HepG2 (cell line): ENCODE data around the gene MECR.

Experiments used
- ATF2 ChIP-seq: sonication (generic); formaldehyde crosslinking; IDR thresholded peaks from 2 replicates; pipeline ENCODE4 v1.4.0; 2020; ENCODE audit warnings: missing genetic modification reagents
- CC2D1A ChIP-seq: sonication (generic); formaldehyde crosslinking; IDR thresholded peaks from 2 replicates; pipeline ENCODE4 v1.8.1; 2023; ENCODE audit warnings: mild to moderate bottlenecking, missing genetic modification reagents
- CTCF ChIP-seq: sonication (generic); formaldehyde crosslinking; IDR thresholded peaks from 2 replicates; pipeline ENCODE4 v1.5.0; 2020; ENCODE audit warnings: mild to moderate bottlenecking, missing genetic modification reagents, moderate library complexity
- ELF4 ChIP-seq: sonication (generic); formaldehyde crosslinking; IDR thresholded peaks from 2 replicates; pipeline ENCODE4 v1.5.0; 2020; ENCODE audit warnings: missing genetic modification reagents, mild to moderate bottlenecking, moderate library complexity, borderline replicate concordance
- HBP1 ChIP-seq: IDR thresholded peaks from 2 replicates; pipeline ENCODE4 v1.6.1; 2016; ENCODE audit warnings: low read depth, control low read depth
- RELA ChIP-seq: sonication (generic); formaldehyde crosslinking; IDR thresholded peaks from 2 replicates; pipeline ENCODE4 v1.4.0; 2020; ENCODE audit warnings: missing genetic modification reagents
- TFAP4 ChIP-seq: sonication (generic); IDR thresholded peaks from 2 replicates; pipeline ENCODE4 v1.6.1; 2016; ENCODE audit warnings: low read depth, borderline replicate concordance
- ZNF30 ChIP-seq: sonication (generic); formaldehyde crosslinking; IDR thresholded peaks from 2 replicates; pipeline ENCODE4 v1.5.0; 2020; ENCODE audit warnings: mild to moderate bottlenecking, missing genetic modification reagents

GRCh38 chr1:29211086-29212030 is 19.4 kb downstream of the MECR start:
- TF ChIP-seq ATF2 (CRISPR knock-in tag): no peak
- TF ChIP-seq CC2D1A (CRISPR knock-in tag): no peak
- no peak for TF ChIP-seq CTCF
- no peak for TF ChIP-seq RELA (CRISPR knock-in tag)
- no peak for TF ChIP-seq TFAP4
- TF ChIP-seq ZNF30 (CRISPR knock-in tag): no peak
- no peak for TF ChIP-seq ELF4 (CRISPR knock-in tag)
- no peak for TF ChIP-seq HBP1 (CRISPR knock-in tag)
